Ovary (tissue), 9 donors: Measurements from ENCODE around the gene POLN. TPM values are rescaled to one million over a fixed set of nuclear protein-coding genes. Genes with fewer than 3 reads are reported as not detected.

ENCODE experiments used
- DNase-seq, 5 donors: peaks; one replicate each; pipeline ENCODE4 v3.0.0-alpha.2; 2019 to 2020
- H3K27ac ChIP-seq, 2 donors: fragments of 200-600 bp; one replicate each; pipeline versions ENCODE4 v1.5.1 to v1.8.0; 2019 to 2022
- H3K27me3 ChIP-seq: fragments of 200-600 bp; one replicate; pipeline ENCODE4 v1.8.0; 2022
- H3K36me3 ChIP-seq: fragments of 200-600 bp; sonication (generic); one replicate; pipeline ENCODE4 v1.5.1; 2019
- H3K4me1 ChIP-seq: one replicate; pipeline ENCODE4 v1.8.1; 2013; ENCODE audit warnings: mild to moderate bottlenecking, moderate library complexity; ENCODE audit not compliant: insufficient read depth
- H3K4me3 ChIP-seq: fragments of 200-600 bp; sonication (generic); one replicate; pipeline ENCODE4 v1.5.1; 2017
- H3K9me3 ChIP-seq, 2 donors: fragments of 200-600 bp in 1 of 2; sonication (generic) in 1 of 2; one replicate each; pipeline versions ENCODE4 v1.5.1 to v1.8.1; 2013 to 2019; ENCODE audit warnings: mild to moderate bottlenecking in 1 of 2, moderate library complexity in 1 of 2
- CTCF ChIP-seq, 3 donors: fragments of 450-650 bp in 2 of 3; fragments of 200-600 bp in 1 of 3; IDR thresholded peaks; one replicate each; pipeline versions ENCODE4 v1.5.1 to v1.8.0; 2016 to 2022; ENCODE audit warnings: antibody characterized with exemption in 3 of 3, mild to moderate bottlenecking in 1 of 3
- EP300 ChIP-seq: sonication (generic); formaldehyde crosslinking; IDR thresholded peaks from one replicate; pipeline ENCODE4 v1.6.1; 2017; ENCODE audit warnings: antibody characterized with exemption
- POLR2A ChIP-seq: fragments of 450-650 bp; IDR thresholded peaks from one replicate; pipeline ENCODE4 v1.6.1; 2017; ENCODE audit warnings: antibody characterized with exemption, mild to moderate bottlenecking, moderate library complexity
- WGBS, 3 donors: extraction: QIAGEN DNeasy Blood & Tissue Kit in 1 of 3; methylation state at CpG; one replicate each; pipeline versions ENCODE4 v1.1.5 to v1.1.7; 2013 to 2017; 5-methylcytosine and 5-hydroxymethylcytosine counted together
- intact Hi-C, 4 donors: fragments of 100-400 bp; cut with DNase I; formaldehyde crosslinking; loops; one replicate each; pipeline versions ENCODE4 v1.11.0 to v1.15.1; 2022 to 2023
- polyA plus RNA-seq, 2 donors: library from polyadenylated mRNA; stranded (reverse); fragments of 200-250 nt in 1 of 2; fragments of 350-450 nt in 1 of 2; fragmentation: Illumina TruSeq in 1 of 2; extraction: RNeasy Lipid Tissue Mini Kit (QIAGEN cat#74804) in 1 of 2; gene quantifications; one replicate each; pipeline ENCODE4 v1.2.3, GENCODE V29; 2013 to 2014
- total RNA-seq, 7 donors: library from RNA; depleted of rRNA in 2 of 7; stranded (reverse); fragments of >200 nt in 2 of 7; fragmentation: NEBNext Ultra II Directional in 3 of 7; extraction: Animal tissue kit (Norgen Biotek cat#: 25700) in 3 of 7; gene quantifications; one replicate each; pipeline versions ENCODE4 v1.1.0 to v1.2.4, GENCODE V29; 2016 to 2023
- donor health status: DM: no; HTN: no; CAD: no; lungs with moderate emphysema.
- donor health status: DM: no; HTN: no; CAD: no.
- donor health status: Bipolar disorder and iron deficiency.
- donor health status: DM: yes; HTN: yes; CAD: no.
- donor health status: DM: no; HTN: no; CAD: no.
- donor health status: DM: yes; HTN: yes; CAD: no.

POLN gene
- total and polyA plus RNA-seq, 9 donors = 0.95 to 11.4 (median 3.1) TPM

DNA sequence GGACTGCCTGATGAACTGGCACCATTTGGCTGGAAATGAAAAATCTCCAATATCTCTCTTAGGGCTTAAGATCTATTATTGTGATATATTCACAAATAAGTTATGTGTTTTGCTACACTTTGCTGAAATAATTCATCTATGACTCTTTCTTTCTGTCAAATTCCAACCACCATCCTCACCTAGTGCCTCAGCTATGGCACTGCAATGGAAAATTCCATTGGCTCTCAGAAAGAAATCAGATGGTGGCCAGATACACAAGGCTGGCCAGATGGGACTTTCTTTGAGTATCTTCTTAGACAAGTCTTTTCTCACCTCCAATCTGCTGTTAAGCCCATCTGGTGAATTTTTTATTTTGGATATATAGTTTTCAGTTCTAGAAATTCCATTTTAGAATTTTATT is 154.8 kb downstream of the POLN start:
- DNase-seq = no peak
- no peaks in the 10 kb centered on the region for H3K9me3 ChIP-seq
- intact Hi-C loops = no loop called here
- no peaks in the 10 kb centered on the region for H3K27me3 ChIP-seq
- TF ChIP-seq EP300 (no peak), CTCF (IDR thresholded peaks at IDR 0.05) (no peak), POLR2A (no peak)
- no peaks in the 10 kb centered on the region for H3K4me1 ChIP-seq
- no peaks in the 10 kb centered on the region for H3K36me3 ChIP-seq
- no peak overlapping the region for H3K4me3 ChIP-seq
- H3K27ac ChIP-seq = no peak overlapping the region

GRCh38 chr4:2085496-2085901 is 156.4 kb downstream of the POLN start:
- Histone ChIP-seq H3K4me1 (no peaks in the 10 kb centered on the region), H3K4me3 (no peak overlapping the region), H3K27ac (no peak overlapping the region), H3K9me3 (no peaks in the 10 kb centered on the region), H3K27me3 (no peaks in the 10 kb centered on the region), H3K36me3 (no peaks in the 10 kb centered on the region)
- TF ChIP-seq CTCF (IDR thresholded peaks at IDR 0.05) (no peak), EP300 (no peak), POLR2A (no peak)
- 96 to 97% (median 96%) methylated on average over 8 of the region's 8 CpGs for WGBS, 3 donors
- intact Hi-C loops = no loop called here
- peak in 3 of 5 donors; percentile 4 to 11 (median 4) for DNase-seq

DNA sequence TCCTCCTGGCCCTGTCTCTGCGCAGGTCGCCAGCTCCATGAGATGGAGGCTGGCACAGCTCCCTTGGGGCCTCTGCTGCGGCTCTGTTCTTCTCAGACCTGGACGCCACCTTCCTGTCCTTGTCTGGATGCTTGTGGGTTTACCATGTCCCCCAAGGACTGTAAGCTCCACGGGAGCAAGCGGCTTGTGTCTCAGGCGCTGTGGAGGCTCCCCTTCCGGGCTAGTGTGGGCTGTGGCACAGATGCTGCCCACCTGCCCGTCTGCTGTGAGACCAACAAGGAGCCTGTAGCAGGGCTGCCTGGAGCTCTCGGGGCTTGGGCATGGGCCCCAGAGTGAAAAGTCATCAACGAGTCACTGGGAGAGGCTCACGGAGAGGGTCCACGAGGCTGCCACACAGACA is 157.6 kb downstream of the POLN start:
- intact Hi-C loops = no loop called here
- no peak for TF ChIP-seq POLR2A
- TF ChIP-seq CTCF (IDR thresholded peaks at IDR 0.05) = no peak
- TF ChIP-seq EP300 = no peak
- Histone ChIP-seq H3K9me3 (no peaks in the 10 kb centered on the region), H3K36me3 (no peaks in the 10 kb centered on the region), H3K27me3 (no peaks in the 10 kb centered on the region), H3K4me1 (no peaks in the 10 kb centered on the region), H3K27ac (no peak overlapping the region), H3K4me3 (no peak overlapping the region)
- 90 to 95% (median 92%) methylated on average over 13 of the region's 13 CpGs for WGBS, 3 donors
- DNase-seq = peak in 3 of 5 donors; percentile 4 to 14 (median 5)

DNA sequence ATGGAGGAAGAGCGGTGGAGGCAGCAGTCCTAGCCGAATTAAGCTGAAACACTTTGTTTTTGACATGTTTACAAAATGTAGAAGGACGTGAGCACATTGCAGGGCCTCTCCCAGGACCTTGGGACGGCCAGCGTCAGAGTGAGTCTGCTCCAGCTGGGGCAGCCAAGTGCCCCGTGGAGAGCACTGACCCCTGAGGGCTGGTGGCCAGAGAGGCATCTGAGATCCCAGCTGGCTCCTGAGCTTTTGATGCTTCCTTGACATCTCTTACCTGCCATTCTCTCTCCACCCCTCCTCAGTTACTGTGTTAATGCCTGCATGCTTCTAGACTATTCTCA is 158.1 kb downstream of the POLN start:
- no peak overlapping the region for H3K27ac ChIP-seq
- intact Hi-C loops = no loop called here

More for the DNA sequence above, 158.1 kb downstream of the POLN start:
- Histone ChIP-seq H3K4me3 (no peak overlapping the region), H3K27me3 (no peaks in the 10 kb centered on the region), H3K9me3 (no peaks in the 10 kb centered on the region), H3K36me3 (no peaks in the 10 kb centered on the region), H3K4me1 (no peaks in the 10 kb centered on the region)
- 43 to 52% (median 45%) methylated on average over 6 of the region's 6 CpGs for WGBS, 3 donors
- DNase-seq = peak in 3 of 5 donors; percentile 3 to 23 (median 8)
- TF ChIP-seq POLR2A (no peak), CTCF (IDR thresholded peaks at IDR 0.05) (no peak), EP300 (no peak)
